ENCODE results near the gene TMEM233.

The TMEM233 gene

GRCh38 chr12:119624966-119625365, 31.4 kb downstream of the TMEM233 start:
- no peak overlapping the region for H3K4me3 ChIP-seq (ENCODE audit: low read depth, low read length)
- TF ChIP-seq CTCF (IDR thresholded peaks at IDR 0.05; ENCODE audit: low read depth, low read length), result no peak

GRCh38 chr12:119627019-119627643, 33.6 kb downstream of the TMEM233 start:
- no peak for TF ChIP-seq CTCF (IDR thresholded peaks at IDR 0.05; ENCODE audit: low read depth, low read length)

GRCh38 chr12:119627686-119628085, 34.1 kb downstream of the TMEM233 start:
- no peak for TF ChIP-seq CTCF (IDR thresholded peaks at IDR 0.05; ENCODE audit: low read depth, low read length)
- H3K4me3 ChIP-seq (ENCODE audit: low read depth, low read length), result no peak overlapping the region

More at GRCh38 chr12:119627019-119627643, 33.6 kb downstream of the TMEM233 start:
- H3K4me3 ChIP-seq (ENCODE audit: low read depth, low read length), result no peak overlapping the region

GRCh38 chr12:119630223-119630780, 36.7 kb downstream of the TMEM233 start:
- no peak overlapping the region for H3K4me3 ChIP-seq (ENCODE audit: low read depth, low read length)
- no peak for TF ChIP-seq CTCF (IDR thresholded peaks at IDR 0.05; ENCODE audit: low read depth, low read length)

GRCh38 chr12:119630962-119631550, 37.5 kb downstream of the TMEM233 start:
- no peak for TF ChIP-seq CTCF (IDR thresholded peaks at IDR 0.05; ENCODE audit: low read depth, low read length)
- no peak overlapping the region for H3K4me3 ChIP-seq (ENCODE audit: low read depth, low read length)

- TF ChIP-seq CTCF (IDR thresholded peaks at IDR 0.05; ENCODE audit: low read depth, low read length), result no peak
- no peak overlapping the region for H3K4me3 ChIP-seq (ENCODE audit: low read depth, low read length)
These were observed 38.5 kb downstream of the TMEM233 start for GRCh38 chr12:119631930-119632678.

GRCh38 chr12:119634743-119635142, 41.2 kb downstream of the TMEM233 start:
- no peak for TF ChIP-seq CTCF (IDR thresholded peaks at IDR 0.05; ENCODE audit: low read depth, low read length)
- no peak overlapping the region for H3K4me3 ChIP-seq (ENCODE audit: low read depth, low read length)

All from WI38 (cell line).